Middle frontal gyrus (tissue), 1 donor: ENCODE data around the gene PGP.
"Not testable (repeated sequence)": the region's sequence is repeated elsewhere in the genome, so short reads cannot be mapped to it uniquely, and the experiment has no call there.

Experiments
- DNase-seq: peaks from one replicate; pipeline ENCODE4 v3.0.0-alpha.2; 2015; ENCODE audit warnings: low spot score; ENCODE audit errors: extremely low spot score

The PGP gene

GRCh38 chr16:2223221-2223941 lies 8.7 kb upstream of the PGP start, which contains the start of gene E4F1:
Gene E4F1, plus strand, starts transcription at chr16:2223591. Its CDS starts 23 bp downstream, at chr16:2223614.
- peak; percentile 94 for DNase-seq

GRCh38 chr16:2216330-2216729 lies 1.7 kb upstream of the PGP start:
- no peak for DNase-seq

- no peak for DNase-seq
Observed at GRCh38 chr16:2213817-2214718, 572 bp downstream of the PGP start.

- no peak for DNase-seq
Observed at GRCh38 chr16:2212362-2213324, 2.0 kb downstream of the PGP start.

- no peak for DNase-seq
Observed at GRCh38 chr16:2211923-2212347, 2.7 kb downstream of the PGP start.

- DNase-seq: no peak
Observed at GRCh38 chr16:2210386-2211365, 4.0 kb downstream of the PGP start, which contains the start of gene BRICD5. Gene BRICD5, minus strand, starts transcription at chr16:2210863. Its CDS starts 30 bp downstream, at chr16:2210833.

- no peak for DNase-seq
Observed at GRCh38 chr16:2210009-2210332, 4.7 kb downstream of the PGP start.

GRCh38 chr16:2209258-2210008 lies 5.2 kb downstream of the PGP start:
- no peak for DNase-seq

GRCh38 chr16:2208772-2209171 lies 5.9 kb downstream of the PGP start:
- DNase-seq: no peak

GRCh38 chr16:2208308-2208707 lies 6.3 kb downstream of the PGP start:
- DNase-seq: no peak

GRCh38 chr16:2207872-2208271 lies 6.8 kb downstream of the PGP start:
- DNase-seq: no peak

- DNase-seq: no peak
Observed at GRCh38 chr16:2206780-2207433, 7.7 kb downstream of the PGP start.

- no peak for DNase-seq
Observed at GRCh38 chr16:2206420-2206779, 8.2 kb downstream of the PGP start.

GRCh38 chr16:2205967-2206313 lies 8.7 kb downstream of the PGP start:
- no peak for DNase-seq

- peak; percentile 80 for DNase-seq
Observed at GRCh38 chr16:2205104-2205966, 9.3 kb downstream of the PGP start, which contains the start of gene MLST8. Gene MLST8, plus strand, starts transcription at chr16:2205454. Its CDS starts 632 bp downstream, at chr16:2206086.

- DNase-seq: no peak
Observed at GRCh38 chr16:2204416-2205103, 10.1 kb downstream of the PGP start.

- DNase-seq: not testable (repeated sequence)
Observed at GRCh38 chr16:2203119-2203688, 11.4 kb downstream of the PGP start.
